Measurements from ENCODE around the gene CTSS.

CTSS gene

GRCh38 chr1:150749720-150750311, 15.8 kb downstream of the CTSS start:
- TF ChIP-seq EZH2phosphoT487 (IDR thresholded peaks at IDR 0.05; ENCODE audit: low read length) (no peak), EZH2 (optimal IDR thresholded peaks at IDR 0.05; ENCODE audit: low read depth, low read length) (no peak)
- TF ChIP-seq, protein P1, sequence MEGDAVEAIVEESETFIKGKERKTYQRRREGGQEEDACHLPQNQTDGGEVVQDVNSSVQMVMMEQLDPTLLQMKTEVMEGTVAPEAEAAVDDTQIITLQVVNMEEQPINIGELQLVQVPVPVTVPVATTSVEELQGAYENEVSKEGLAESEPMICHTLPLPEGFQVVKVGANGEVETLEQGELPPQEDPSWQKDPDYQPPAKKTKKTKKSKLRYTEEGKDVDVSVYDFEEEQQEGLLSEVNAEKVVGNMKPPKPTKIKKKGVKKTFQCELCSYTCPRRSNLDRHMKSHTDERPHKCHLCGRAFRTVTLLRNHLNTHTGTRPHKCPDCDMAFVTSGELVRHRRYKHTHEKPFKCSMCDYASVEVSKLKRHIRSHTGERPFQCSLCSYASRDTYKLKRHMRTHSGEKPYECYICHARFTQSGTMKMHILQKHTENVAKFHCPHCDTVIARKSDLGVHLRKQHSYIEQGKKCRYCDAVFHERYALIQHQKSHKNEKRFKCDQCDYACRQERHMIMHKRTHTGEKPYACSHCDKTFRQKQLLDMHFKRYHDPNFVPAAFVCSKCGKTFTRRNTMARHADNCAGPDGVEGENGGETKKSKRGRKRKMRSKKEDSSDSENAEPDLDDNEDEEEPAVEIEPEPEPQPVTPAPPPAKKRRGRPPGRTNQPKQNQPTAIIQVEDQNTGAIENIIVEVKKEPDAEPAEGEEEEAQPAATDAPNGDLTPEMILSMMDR (IDR thresholded peaks at IDR 0.05; ENCODE audit: low read length), result no peak
- Histone ChIP-seq H3K4me1 (ENCODE audit: low read length) (no peaks in the 10 kb centered on the region), H3K36me3 (replicated peaks; ENCODE audit: insufficient read depth, low read length) (no peaks in the 10 kb centered on the region), H3K79me2 (ENCODE audit: low read length) (no peaks in the 10 kb centered on the region), H3K9me2 (replicated peaks; ENCODE audit: insufficient read depth, low read length) (no peaks in the 10 kb centered on the region), H3K4me2 (ENCODE audit: low read depth, low read length) (no peak overlapping the region), H3K27ac (ENCODE audit: low read length) (no peak overlapping the region), H3F3A (ENCODE audit: insufficient read depth, low read length) (no peaks in the 10 kb centered on the region), H2AFZ (ENCODE audit: low read length) (no peak overlapping the region), H3K9me3 (replicated peaks; ENCODE audit: insufficient read depth, low read length) (no peaks in the 10 kb centered on the region), H4K20me1 (ENCODE audit: insufficient read depth, low read length) (no peaks in the 10 kb centered on the region), H3K4me3 (ENCODE audit: low read length) (no peak overlapping the region), H3K9ac (ENCODE audit: low read length) (no peak overlapping the region), H3K27me3 (replicated peaks; ENCODE audit: insufficient read depth, low read length) (no peaks in the 10 kb centered on the region)
- DNase-seq, result no peak

- no peaks in the 10 kb centered on the region for H3K9me2 ChIP-seq (replicated peaks; ENCODE audit: insufficient read depth, low read length)
- H3K27ac ChIP-seq (ENCODE audit: low read length), result no peak overlapping the region
- no peaks in the 10 kb centered on the region for H3K9me3 ChIP-seq (replicated peaks; ENCODE audit: insufficient read depth, low read length)
- no peak overlapping the region for H2AFZ ChIP-seq (ENCODE audit: low read length)
- H4K20me1 ChIP-seq (ENCODE audit: insufficient read depth, low read length), result no peaks in the 10 kb centered on the region
- H3K9ac ChIP-seq (ENCODE audit: low read length), result no peak overlapping the region
- H3K27me3 ChIP-seq (replicated peaks; ENCODE audit: insufficient read depth, low read length), result no peaks in the 10 kb centered on the region
- no peak for DNase-seq
- no peaks in the 10 kb centered on the region for H3K4me1 ChIP-seq (ENCODE audit: low read length)
- TF ChIP-seq, protein P1 (IDR thresholded peaks at IDR 0.05; ENCODE audit: low read length), result no peak
- TF ChIP-seq EZH2phosphoT487 (IDR thresholded peaks at IDR 0.05; ENCODE audit: low read length), result no peak
- no peak for TF ChIP-seq EZH2 (optimal IDR thresholded peaks at IDR 0.05; ENCODE audit: low read depth, low read length)
- H3F3A ChIP-seq (ENCODE audit: insufficient read depth, low read length), result no peaks in the 10 kb centered on the region
- no peak overlapping the region for H3K4me2 ChIP-seq (ENCODE audit: low read depth, low read length)
- H3K36me3 ChIP-seq (replicated peaks; ENCODE audit: insufficient read depth, low read length), result no peaks in the 10 kb centered on the region
- H3K4me3 ChIP-seq (ENCODE audit: low read length), result no peak overlapping the region
- no peaks in the 10 kb centered on the region for H3K79me2 ChIP-seq (ENCODE audit: low read length)
These were observed 16.5 kb downstream of the CTSS start for GRCh38 chr1:150748878-150749719.

DNA sequence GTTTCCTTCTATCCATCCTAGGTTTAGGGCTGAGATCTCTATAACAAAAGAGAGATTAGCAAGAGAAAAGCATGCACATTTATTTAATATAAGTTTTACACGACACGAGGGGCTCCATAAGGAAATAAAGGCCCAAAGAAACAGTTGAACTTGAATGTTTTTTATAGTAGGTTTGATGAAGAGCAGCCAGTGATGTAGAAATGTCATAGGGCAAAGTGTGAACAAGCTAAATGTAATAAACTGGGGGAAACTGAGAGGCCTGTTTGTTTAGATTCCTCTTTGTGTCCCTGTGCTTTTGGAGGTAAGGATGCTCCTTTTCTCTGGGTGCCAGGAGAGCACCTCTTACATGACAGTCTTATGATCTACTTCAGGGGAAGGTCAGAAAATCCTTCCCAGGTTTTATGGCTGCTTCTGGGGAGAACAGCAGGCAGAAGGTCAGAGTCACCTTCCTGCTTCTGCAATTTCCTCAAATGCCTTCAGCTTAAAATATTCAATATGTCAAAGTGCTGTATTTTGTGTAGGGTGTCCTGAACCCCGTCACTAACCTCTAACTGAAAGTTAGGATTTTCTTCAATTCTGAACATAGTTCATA, 35.4 kb downstream of the CTSS start:
- no peak overlapping the region for H3K4me2 ChIP-seq (ENCODE audit: low read depth, low read length)
- H3K27me3 ChIP-seq (replicated peaks; ENCODE audit: insufficient read depth, low read length), result no peaks in the 10 kb centered on the region
- TF ChIP-seq EZH2 (optimal IDR thresholded peaks at IDR 0.05; ENCODE audit: low read depth, low read length) (no peak), EZH2phosphoT487 (IDR thresholded peaks at IDR 0.05; ENCODE audit: low read length) (no peak)
- TF ChIP-seq, protein P1 (IDR thresholded peaks at IDR 0.05; ENCODE audit: low read length), result no peak
- no peaks in the 10 kb centered on the region for H3K36me3 ChIP-seq (replicated peaks; ENCODE audit: insufficient read depth, low read length)
- H3K4me3 ChIP-seq (ENCODE audit: low read length), result no peak overlapping the region
- H3F3A ChIP-seq (ENCODE audit: insufficient read depth, low read length), result no peaks in the 10 kb centered on the region
- no peaks in the 10 kb centered on the region for H4K20me1 ChIP-seq (ENCODE audit: insufficient read depth, low read length)
- H3K9ac ChIP-seq (ENCODE audit: low read length), result no peak overlapping the region
- H3K9me3 ChIP-seq (replicated peaks; ENCODE audit: insufficient read depth, low read length), result no peaks in the 10 kb centered on the region
- no peaks in the 10 kb centered on the region for H3K9me2 ChIP-seq (replicated peaks; ENCODE audit: insufficient read depth, low read length)
- DNase-seq, result no peak
- H2AFZ ChIP-seq (ENCODE audit: low read length), result no peak overlapping the region
- H3K4me1 ChIP-seq (ENCODE audit: low read length), result no peaks in the 10 kb centered on the region
- H3K79me2 ChIP-seq (ENCODE audit: low read length), result no peaks in the 10 kb centered on the region
- H3K27ac ChIP-seq (ENCODE audit: low read length), result no peak overlapping the region

Data from MM.1S (cell line).